ENCODE results near the gene DLX6. TPM values are rescaled to one million over a fixed set of nuclear protein-coding genes. Genes with fewer than 3 reads are reported as not detected.

DLX6 gene
- not detected in 2 replicates for total RNA-seq (2014; rRNA removed; shearing (Covaris generic))
- not detected in 2 replicates for total RNA-seq (2022)
- not detected for Bru-seq, nascent RNA
- not detected for BruChase-seq, experiment 1, labeled RNA remaining after a 6-hour chase
- BruChase-seq, experiment 2, labeled RNA remaining after a 2-hour chase = not detected
- long read RNA-seq = 0 reads

- ChIA-PET POLR2A (no interaction called here), CTCF (ENCODE audit: unreplicated experiment) (no interaction called here)
- Histone ChIP-seq H3K4me2 (ENCODE audit: low read length) (no peak within 1 kb of the TSS), H4K20me1 (ENCODE audit: insufficient read depth, low read length) (no peaks in the 10 kb centered on the region), H3K9me3 (ENCODE audit: low read length) (no peaks in the 10 kb centered on the region), H3K9me2 (ENCODE audit: insufficient read depth, low read length) (no peaks in the 10 kb centered on the region), H3K4me1 (ENCODE audit: insufficient read depth, low read length, poor library complexity, severe bottlenecking) (no peaks in the 10 kb centered on the region), H3K4me3 (ENCODE audit: low read depth, low read length, poor library complexity, severe bottlenecking) (no peak within 1 kb of the TSS), H3K36me3 (ENCODE audit: insufficient read depth, low read length) (no peaks in the 10 kb centered on the region), H3K79me2 (ENCODE audit: insufficient read depth, low read depth, low read length) (no peaks in the 10 kb centered on the region), H3K27ac (ENCODE audit: low read depth, low read length, poor library complexity, severe bottlenecking) (no peak within 1 kb of the TSS), H2AFZ (ENCODE audit: low read length) (no peak within 1 kb of the TSS)
- TF ChIP-seq EZH2phosphoT487 (IDR thresholded peaks at IDR 0.05; ENCODE audit: borderline replicate concordance, low read depth, low read length) = no peak
- no peak for TF ChIP-seq CTCF (conservative IDR thresholded peaks at IDR 0.05; ENCODE audit: low read length)
- intact Hi-C loops (cut with micrococcal nuclease; ENCODE audit: unreplicated experiment) = no loop called here
- BruUV-seq (replicated peaks) = no TSS peak
- no peak for DNase-seq (ENCODE audit: low spot score)
Observed at GRCh38 chr7:97005183-97006054, at the start of gene DLX6. TSS of gene DLX6 (plus strand) at chr7:97005553. CDS start at chr7:97005978, 425 bp downstream.

- no peak for TF ChIP-seq EZH2phosphoT487 (IDR thresholded peaks at IDR 0.05; ENCODE audit: borderline replicate concordance, low read depth, low read length)
- no peak for DNase-seq (ENCODE audit: low spot score)
- H4K20me1 ChIP-seq (ENCODE audit: insufficient read depth, low read length) = no peaks in the 10 kb centered on the region
- ChIA-PET CTCF (ENCODE audit: unreplicated experiment) (no interaction called here), POLR2A (interaction anchor here (0.7 kb wide), 1 partner anchor 813 kb away, joined by 5 read pairs; no protein-coding TSS in a partner anchor)
- H3K4me2 ChIP-seq (ENCODE audit: low read length) = no peak overlapping the region
- no peaks in the 10 kb centered on the region for H3K9me3 ChIP-seq (ENCODE audit: low read length)
- intact Hi-C loops (cut with micrococcal nuclease; ENCODE audit: unreplicated experiment) = no loop called here
- H3K27ac ChIP-seq (ENCODE audit: low read depth, low read length, poor library complexity, severe bottlenecking) = no peak overlapping the region
- no peaks in the 10 kb centered on the region for H3K9me2 ChIP-seq (ENCODE audit: insufficient read depth, low read length)
- H3K36me3 ChIP-seq (ENCODE audit: insufficient read depth, low read length) = no peaks in the 10 kb centered on the region
- no peak overlapping the region for H3K4me3 ChIP-seq (ENCODE audit: low read depth, low read length, poor library complexity, severe bottlenecking)
- no peak overlapping the region for H2AFZ ChIP-seq (ENCODE audit: low read length)
- no peaks in the 10 kb centered on the region for H3K79me2 ChIP-seq (ENCODE audit: insufficient read depth, low read depth, low read length)
- H3K4me1 ChIP-seq (ENCODE audit: insufficient read depth, low read length, poor library complexity, severe bottlenecking) = no peaks in the 10 kb centered on the region
- BruUV-seq (replicated peaks) = no TSS peak
Observed at GRCh38 chr7:96959135-96959534, 46.2 kb upstream of the DLX6 start.

- Histone ChIP-seq H3K27ac (ENCODE audit: low read depth, low read length, poor library complexity, severe bottlenecking) (no peak overlapping the region), H3K9me3 (ENCODE audit: low read length) (no peaks in the 10 kb centered on the region), H3K9me2 (ENCODE audit: insufficient read depth, low read length) (no peaks in the 10 kb centered on the region), H3K4me2 (ENCODE audit: low read length) (no peak overlapping the region), H4K20me1 (ENCODE audit: insufficient read depth, low read length) (no peaks in the 10 kb centered on the region), H3K36me3 (ENCODE audit: insufficient read depth, low read length) (no peaks in the 10 kb centered on the region), H3K4me1 (ENCODE audit: insufficient read depth, low read length, poor library complexity, severe bottlenecking) (no peaks in the 10 kb centered on the region), H3K4me3 (ENCODE audit: low read depth, low read length, poor library complexity, severe bottlenecking) (no peak overlapping the region), H2AFZ (ENCODE audit: low read length) (no peak overlapping the region), H3K79me2 (ENCODE audit: insufficient read depth, low read depth, low read length) (no peaks in the 10 kb centered on the region)
- TF ChIP-seq CTCF (conservative IDR thresholded peaks at IDR 0.05; ENCODE audit: low read length) = no peak
- no peak for TF ChIP-seq EZH2phosphoT487 (IDR thresholded peaks at IDR 0.05; ENCODE audit: borderline replicate concordance, low read depth, low read length)
- BruUV-seq (replicated peaks) = no TSS peak
- intact Hi-C loops (cut with micrococcal nuclease; ENCODE audit: unreplicated experiment) = no loop called here
- POLR2A ChIA-PET = no interaction called here
- DNase-seq (ENCODE audit: low spot score) = no peak
- CTCF ChIA-PET (ENCODE audit: unreplicated experiment) = no interaction called here
Observed at GRCh38 chr7:96962221-96962885, 43.0 kb upstream of the DLX6 start.
